K562 (cell line): ENCODE data around the gene NOL11. TPM values are rescaled to one million over a fixed set of nuclear protein-coding genes. Genes with fewer than 3 reads are reported as not detected.

Experiments used
- ATF4 ChIP-seq: fragments of 450-650 bp; formaldehyde crosslinking; IDR thresholded peaks from 2 replicates; pipeline ENCODE4 v1.4.0; 2022; ENCODE audit warnings: mild to moderate bottlenecking, moderate library complexity
- CHD4 ChIP-seq: fragments of 200-600 bp; sonication (generic); IDR thresholded peaks from 3 replicates; pipeline ENCODE4 v1.6.1; 2012; ENCODE audit warnings: low read depth, mild to moderate bottlenecking, mixed read lengths, low read length, inconsistent platforms; ENCODE audit not compliant: insufficient read depth, insufficient replicate concordance, poor library complexity, severe bottlenecking
- HOXB6 ChIP-seq: fragments of 250-450 bp; sonication (Bioruptor Pico); IDR thresholded peaks from 2 replicates; pipeline ENCODE4 v1.5.1; 2022; ENCODE audit warnings: mild to moderate bottlenecking, borderline replicate concordance
- JUND ChIP-seq, 2 experiments: IDR thresholded peaks; 2 replicates in 1 of 2; 3 replicates in 1 of 2; pipeline ENCODE4 v1.6.1; 2011; ENCODE audit warnings: borderline replicate concordance in 2 of 2, low read depth in 2 of 2, low read length in 2 of 2, improper control_type of control experiment in 1 of 2, missing biosample characterization in 1 of 2, missing genetic modification characterization in 1 of 2, missing genetic modification reagents in 1 of 2
- RCOR1 ChIP-seq, 2 experiments: IDR thresholded peaks; 2 replicates each; pipeline ENCODE4 v1.6.1; 2012; ENCODE audit warnings: low read depth in 2 of 2, low read length in 2 of 2, borderline replicate concordance in 1 of 2, improper control_type of control experiment in 1 of 2
- RREB1 ChIP-seq: fragments of 250-450 bp; sonication (Bioruptor Pico); IDR thresholded peaks from 2 replicates; pipeline ENCODE4 v1.4.0; 2020
- THRAP3 ChIP-seq: fragments of 450-650 bp; IDR thresholded peaks from 2 replicates; pipeline ENCODE4 v1.6.1; 2016; ENCODE audit warnings: mild to moderate bottlenecking, inconsistent platforms, borderline replicate concordance
- polyA plus RNA-seq, 8 experiments: library from polyadenylated mRNA; depleted of rRNA in 4 of 8; stranded (reverse) in 5 of 8; unstranded in 3 of 8; fragments of >200 nt; fragmentation: Nextera tagmentation in 2 of 8; fragmentation: Illumina TruSeq in 1 of 8; extraction: Ambion mirVana in 2 of 8; extraction: Trizol in 1 of 8; gene quantifications; 2 replicates each; pipeline versions ENCODE4 v1.2.1 to v1.2.3, GENCODE V29; 2011 to 2014; ENCODE audit warnings: inconsistent platforms in 1 of 8, missing spikeins in 1 of 8
- total RNA-seq, 7 experiments: library from RNA; depleted of rRNA in 6 of 7; stranded (reverse); fragments of >200 nt in 6 of 7; fragmentation: Illumina TruSeq in 2 of 7; extraction: Trizol in 2 of 7; gene quantifications; 2 replicates each; pipeline versions ENCODE4 v1.2.1 to v1.2.3, GENCODE V29; 2011 to 2021; ENCODE audit warnings: low replicate concordance in 1 of 7
- TF ChIP-seq, protein P1 (sequence below): fragments of 450-650 bp; IDR thresholded peaks from 2 replicates; pipeline ENCODE4 v1.6.1; 2017; ENCODE audit warnings: antibody characterized with exemption, mild to moderate bottlenecking
- TF ChIP-seq, protein P2 (sequence below): sonication (generic); formaldehyde crosslinking; IDR thresholded peaks from 2 replicates; pipeline ENCODE4 v1.9.0; 2022; ENCODE audit warnings: mild to moderate bottlenecking, missing genetic modification reagents
- TF ChIP-seq, protein P3 (sequence below): fragments of 250-450 bp; sonication (Bioruptor Pico); IDR thresholded peaks from 2 replicates; pipeline ENCODE4 v1.4.0; 2020; ENCODE audit warnings: mild to moderate bottlenecking, moderate library complexity

NOL11 gene
- total and polyA plus RNA-seq, 9 of the 15 experiments (the other 6 are each of a cell fraction or from before 2014, with no cell fraction given): 61.1 to 175 (median 121) TPM

- TF ChIP-seq, protein P1, sequence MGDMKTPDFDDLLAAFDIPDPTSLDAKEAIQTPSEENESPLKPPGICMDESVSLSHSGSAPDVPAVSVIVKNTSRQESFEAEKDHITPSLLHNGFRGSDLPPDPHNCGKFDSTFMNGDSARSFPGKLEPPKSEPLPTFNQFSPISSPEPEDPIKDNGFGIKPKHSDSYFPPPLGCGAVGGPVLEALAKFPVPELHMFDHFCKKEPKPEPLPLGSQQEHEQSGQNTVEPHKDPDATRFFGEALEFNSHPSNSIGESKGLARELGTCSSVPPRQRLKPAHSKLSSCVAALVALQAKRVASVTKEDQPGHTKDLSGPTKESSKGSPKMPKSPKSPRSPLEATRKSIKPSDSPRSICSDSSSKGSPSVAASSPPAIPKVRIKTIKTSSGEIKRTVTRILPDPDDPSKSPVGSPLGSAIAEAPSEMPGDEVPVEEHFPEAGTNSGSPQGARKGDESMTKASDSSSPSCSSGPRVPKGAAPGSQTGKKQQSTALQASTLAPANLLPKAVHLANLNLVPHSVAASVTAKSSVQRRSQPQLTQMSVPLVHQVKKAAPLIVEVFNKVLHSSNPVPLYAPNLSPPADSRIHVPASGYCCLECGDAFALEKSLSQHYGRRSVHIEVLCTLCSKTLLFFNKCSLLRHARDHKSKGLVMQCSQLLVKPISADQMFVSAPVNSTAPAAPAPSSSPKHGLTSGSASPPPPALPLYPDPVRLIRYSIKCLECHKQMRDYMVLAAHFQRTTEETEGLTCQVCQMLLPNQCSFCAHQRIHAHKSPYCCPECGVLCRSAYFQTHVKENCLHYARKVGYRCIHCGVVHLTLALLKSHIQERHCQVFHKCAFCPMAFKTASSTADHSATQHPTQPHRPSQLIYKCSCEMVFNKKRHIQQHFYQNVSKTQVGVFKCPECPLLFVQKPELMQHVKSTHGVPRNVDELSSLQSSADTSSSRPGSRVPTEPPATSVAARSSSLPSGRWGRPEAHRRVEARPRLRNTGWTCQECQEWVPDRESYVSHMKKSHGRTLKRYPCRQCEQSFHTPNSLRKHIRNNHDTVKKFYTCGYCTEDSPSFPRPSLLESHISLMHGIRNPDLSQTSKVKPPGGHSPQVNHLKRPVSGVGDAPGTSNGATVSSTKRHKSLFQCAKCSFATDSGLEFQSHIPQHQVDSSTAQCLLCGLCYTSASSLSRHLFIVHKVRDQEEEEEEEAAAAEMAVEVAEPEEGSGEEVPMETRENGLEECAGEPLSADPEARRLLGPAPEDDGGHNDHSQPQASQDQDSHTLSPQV: peak; percentile 48; the same call in 1 of the 2 replicates
- no peak for TF ChIP-seq ATF4 (CRISPR knock-in tag)
- TF ChIP-seq HOXB6 (CRISPR knock-in tag): no peak
- TF ChIP-seq THRAP3: no peak
- 0 out of 4 replicates have a peak, but pooled peaks of 1 of the 2 experiments have one; percentile 13 for TF ChIP-seq RCOR1 (IDR thresholded peaks at IDR 0.05; ENCODE audit: borderline replicate concordance in 1 of 2, low read depth in 2 of 2, low read length in 2 of 2)
- peak; percentile 60 for TF ChIP-seq CHD4
- TF ChIP-seq, protein P2, sequence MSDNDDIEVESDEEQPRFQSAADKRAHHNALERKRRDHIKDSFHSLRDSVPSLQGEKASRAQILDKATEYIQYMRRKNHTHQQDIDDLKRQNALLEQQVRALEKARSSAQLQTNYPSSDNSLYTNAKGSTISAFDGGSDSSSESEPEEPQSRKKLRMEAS (CRISPR knock-in tag): peak; percentile 37; the same call in 1 of the 2 replicates
- TF ChIP-seq RREB1 (CRISPR knock-in tag): no peak
- peak; percentile 30; the same call in 1 of the 2 replicates for TF ChIP-seq JUND (IDR thresholded peaks at IDR 0.05; ENCODE audit: borderline replicate concordance, low read depth, low read length)
- TF ChIP-seq JUND (tag; IDR thresholded peaks at IDR 0.05; ENCODE audit: borderline replicate concordance, low read depth, low read length): no peak
- TF ChIP-seq, protein P3, sequence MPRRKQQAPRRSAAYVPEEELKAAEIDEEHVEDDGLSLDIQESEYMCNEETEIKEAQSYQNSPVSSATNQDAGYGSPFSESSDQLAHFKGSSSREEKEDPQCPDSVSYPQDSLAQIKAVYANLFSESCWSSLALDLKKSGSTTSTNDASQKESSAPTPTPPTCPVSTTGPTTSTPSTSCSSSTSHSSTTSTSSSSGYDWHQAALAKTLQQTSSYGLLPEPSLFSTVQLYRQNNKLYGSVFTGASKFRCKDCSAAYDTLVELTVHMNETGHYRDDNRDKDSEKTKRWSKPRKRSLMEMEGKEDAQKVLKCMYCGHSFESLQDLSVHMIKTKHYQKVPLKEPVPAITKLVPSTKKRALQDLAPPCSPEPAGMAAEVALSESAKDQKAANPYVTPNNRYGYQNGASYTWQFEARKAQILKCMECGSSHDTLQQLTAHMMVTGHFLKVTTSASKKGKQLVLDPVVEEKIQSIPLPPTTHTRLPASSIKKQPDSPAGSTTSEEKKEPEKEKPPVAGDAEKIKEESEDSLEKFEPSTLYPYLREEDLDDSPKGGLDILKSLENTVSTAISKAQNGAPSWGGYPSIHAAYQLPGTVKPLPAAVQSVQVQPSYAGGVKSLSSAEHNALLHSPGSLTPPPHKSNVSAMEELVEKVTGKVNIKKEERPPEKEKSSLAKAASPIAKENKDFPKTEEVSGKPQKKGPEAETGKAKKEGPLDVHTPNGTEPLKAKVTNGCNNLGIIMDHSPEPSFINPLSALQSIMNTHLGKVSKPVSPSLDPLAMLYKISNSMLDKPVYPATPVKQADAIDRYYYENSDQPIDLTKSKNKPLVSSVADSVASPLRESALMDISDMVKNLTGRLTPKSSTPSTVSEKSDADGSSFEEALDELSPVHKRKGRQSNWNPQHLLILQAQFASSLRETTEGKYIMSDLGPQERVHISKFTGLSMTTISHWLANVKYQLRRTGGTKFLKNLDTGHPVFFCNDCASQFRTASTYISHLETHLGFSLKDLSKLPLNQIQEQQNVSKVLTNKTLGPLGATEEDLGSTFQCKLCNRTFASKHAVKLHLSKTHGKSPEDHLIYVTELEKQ: no peak
Measured at GRCh38 chr17:67779098-67779672, 61.4 kb downstream of the NOL11 start (continued).
